Kidney epithelial cell (primary cell): Measurements from ENCODE around the gene SND1. TPM values are rescaled to one million over a fixed set of nuclear protein-coding genes. Genes with fewer than 3 reads are reported as not detected.
A peak's percentile ranks its signal among the peaks of the same experiment; 100 is the strongest.

ENCODE experiments used
- DNase-seq: peaks from one replicate; pipeline ENCODE4 v3.0.0-alpha.2; 2010; ENCODE audit warnings: low read depth
- H3K27me3 ChIP-seq: 2 replicates; pipeline ENCODE4 v1.6.0; 2011; ENCODE audit warnings: low read length; ENCODE audit not compliant: control insufficient read depth, insufficient read depth
- H3K36me3 ChIP-seq: 2 replicates; pipeline ENCODE4 v1.5.1; 2011; ENCODE audit warnings: low read length; ENCODE audit not compliant: control insufficient read depth, insufficient read depth
- H3K4me3 ChIP-seq: 2 replicates; pipeline ENCODE4 v1.5.1; 2011; ENCODE audit warnings: low read depth, mild to moderate bottlenecking, control low read depth, low read length
- CTCF ChIP-seq: IDR thresholded peaks from 2 replicates; pipeline ENCODE4 v1.5.1; 2011; ENCODE audit warnings: mild to moderate bottlenecking, moderate library complexity, low read length, control low read depth, inconsistent platforms; ENCODE audit not compliant: insufficient read depth, poor library complexity, severe bottlenecking
- total RNA-seq: library from RNA; depleted of rRNA; stranded (reverse); fragments of >200 nt; gene quantifications from 2 replicates; pipeline ENCODE4 v1.2.3, GENCODE V29; 2015

The SND1 gene
- total RNA-seq, 1 donor from 2014 or later, result 257 TPM

- no peaks in the 10 kb centered on the region for H3K36me3 ChIP-seq
- H3K4me3 ChIP-seq, result no peak overlapping the region
- H3K27me3 ChIP-seq, result no peaks in the 10 kb centered on the region
- no peak for DNase-seq
- peak; percentile 58 for TF ChIP-seq CTCF
These were observed 22.6 kb upstream of the SND1 start for GRCh38 chr7:127629268-127629854.

GRCh38 chr7:127632276-127632910 lies 19.6 kb upstream of the SND1 start:
- DNase-seq, result no peak

GRCh38 chr7:127635659-127636285 lies 16.2 kb upstream of the SND1 start:
- H3K36me3 ChIP-seq, result no peaks in the 10 kb centered on the region
- no peak for DNase-seq
- no peak overlapping the region for H3K4me3 ChIP-seq
- TF ChIP-seq CTCF, result no peak
- H3K27me3 ChIP-seq, result no peaks in the 10 kb centered on the region

More at GRCh38 chr7:127632276-127632910, 19.6 kb upstream of the SND1 start:
- Histone ChIP-seq H3K36me3 (no peaks in the 10 kb centered on the region), H3K27me3 (no peaks in the 10 kb centered on the region), H3K4me3 (no peak overlapping the region)
- TF ChIP-seq CTCF, result no peak

- Histone ChIP-seq H3K36me3 (no peaks in the 10 kb centered on the region), H3K4me3 (no peak overlapping the region), H3K27me3 (no peaks in the 10 kb centered on the region)
- no peak for TF ChIP-seq CTCF
- DNase-seq, result no peak
These were observed 13.8 kb upstream of the SND1 start for GRCh38 chr7:127638197-127638596.

- no peak for DNase-seq
- TF ChIP-seq CTCF, result no peak
- H3K36me3 ChIP-seq, result no peaks in the 10 kb centered on the region
- no peak overlapping the region for H3K4me3 ChIP-seq
- no peaks in the 10 kb centered on the region for H3K27me3 ChIP-seq
These were observed 7.5 kb upstream of the SND1 start for GRCh38 chr7:127644484-127644883.
